Progenitor cell of endocrine pancreas (in vitro differentiated cells): ENCODE results near the gene GANAB. TPM values are rescaled to one million over a fixed set of nuclear protein-coding genes. Genes with fewer than 3 reads are reported as not detected.

Experiments
- DNase-seq: peaks from one replicate; pipeline ENCODE4 v3.0.0; 2021; ENCODE audit warnings: low spot score; ENCODE audit not compliant: unreplicated experiment
- H3K27ac Mint-ChIP-seq: 2 replicates; pipeline ENCODE4 v1.8.0; 2021; ENCODE audit warnings: mild to moderate bottlenecking, moderate library complexity, mixed read lengths
- H3K27me3 Mint-ChIP-seq: 2 replicates; pipeline ENCODE4 v1.8.0; 2021; ENCODE audit warnings: mixed read lengths
- H3K36me3 Mint-ChIP-seq: 2 replicates; pipeline ENCODE4 v1.8.0; 2022; ENCODE audit warnings: mixed read lengths; ENCODE audit not compliant: insufficient read depth
- H3K4me1 Mint-ChIP-seq: 2 replicates; pipeline ENCODE4 v1.8.0; 2021; ENCODE audit warnings: low read depth, mixed read lengths
- H3K4me3 Mint-ChIP-seq: 2 replicates; pipeline ENCODE4 v1.8.0; 2021; ENCODE audit warnings: low read depth, mild to moderate bottlenecking, moderate library complexity, mixed read lengths
- H3K9me3 Mint-ChIP-seq: 2 replicates; pipeline ENCODE4 v1.8.0; 2021; ENCODE audit warnings: low read depth, mixed read lengths
- total RNA-seq: library from RNA; stranded (reverse); gene quantifications from 2 replicates; pipeline ENCODE4 v1.2.1, GENCODE V29; 2021
- TF ChIP-seq, protein P1 (sequence below): fragments of 200-600 bp; sonication (generic); IDR thresholded peaks from one replicate; pipeline ENCODE4 v1.5.0; 2021; ENCODE audit warnings: antibody characterized with exemption, mild to moderate bottlenecking; ENCODE audit not compliant: unreplicated experiment

Gene GANAB
- total RNA-seq, 1 donor from 2014 or later, result 361 TPM

DNA sequence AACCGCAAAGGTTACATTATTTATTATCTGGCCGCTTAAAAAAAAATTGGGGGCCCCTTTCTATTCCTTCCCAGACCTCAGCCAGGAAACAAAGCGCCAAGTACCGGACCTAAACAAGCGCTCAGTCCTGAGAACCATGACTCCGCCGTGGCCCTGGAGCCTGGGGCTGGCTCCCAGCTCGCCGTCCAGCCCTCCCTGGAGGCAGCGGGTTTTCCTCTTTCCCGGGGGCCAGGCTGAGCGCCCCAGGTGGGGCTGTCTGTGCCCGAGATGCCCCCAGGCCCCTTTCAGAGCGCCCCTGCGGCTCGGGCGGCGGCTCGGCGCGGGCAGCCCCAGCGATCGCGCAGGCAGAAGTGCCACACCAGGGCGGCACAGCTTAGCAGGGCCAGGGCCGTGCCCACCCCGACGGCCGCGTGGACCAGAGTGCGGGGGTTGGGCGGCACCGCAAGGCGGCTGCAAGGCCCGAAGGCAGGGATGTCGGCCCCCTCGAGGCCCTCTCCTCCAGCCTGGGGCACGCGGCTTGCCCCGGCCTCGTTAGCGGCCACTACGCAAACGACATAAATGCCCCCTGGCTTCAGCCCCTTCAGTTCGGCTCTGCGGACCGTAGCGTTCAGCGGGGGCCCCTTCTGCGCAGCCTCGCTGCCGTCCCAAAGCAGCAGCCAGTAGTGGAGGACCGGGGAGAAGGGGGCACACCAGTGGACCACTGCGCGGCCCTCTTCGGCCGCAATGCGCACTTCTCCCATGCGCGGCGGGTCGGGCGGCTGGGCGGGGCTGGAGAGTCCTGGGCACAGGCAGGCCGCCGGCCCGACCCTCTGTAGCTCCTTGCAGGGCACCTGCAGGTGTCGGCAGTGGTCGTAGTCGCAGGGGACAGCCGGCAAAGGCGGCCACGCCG is 41.3 kb upstream of the GANAB start:
- no peaks in the 10 kb centered on the region for H3K27me3 Mint-ChIP-seq
- TF ChIP-seq, protein P1, sequence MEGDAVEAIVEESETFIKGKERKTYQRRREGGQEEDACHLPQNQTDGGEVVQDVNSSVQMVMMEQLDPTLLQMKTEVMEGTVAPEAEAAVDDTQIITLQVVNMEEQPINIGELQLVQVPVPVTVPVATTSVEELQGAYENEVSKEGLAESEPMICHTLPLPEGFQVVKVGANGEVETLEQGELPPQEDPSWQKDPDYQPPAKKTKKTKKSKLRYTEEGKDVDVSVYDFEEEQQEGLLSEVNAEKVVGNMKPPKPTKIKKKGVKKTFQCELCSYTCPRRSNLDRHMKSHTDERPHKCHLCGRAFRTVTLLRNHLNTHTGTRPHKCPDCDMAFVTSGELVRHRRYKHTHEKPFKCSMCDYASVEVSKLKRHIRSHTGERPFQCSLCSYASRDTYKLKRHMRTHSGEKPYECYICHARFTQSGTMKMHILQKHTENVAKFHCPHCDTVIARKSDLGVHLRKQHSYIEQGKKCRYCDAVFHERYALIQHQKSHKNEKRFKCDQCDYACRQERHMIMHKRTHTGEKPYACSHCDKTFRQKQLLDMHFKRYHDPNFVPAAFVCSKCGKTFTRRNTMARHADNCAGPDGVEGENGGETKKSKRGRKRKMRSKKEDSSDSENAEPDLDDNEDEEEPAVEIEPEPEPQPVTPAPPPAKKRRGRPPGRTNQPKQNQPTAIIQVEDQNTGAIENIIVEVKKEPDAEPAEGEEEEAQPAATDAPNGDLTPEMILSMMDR, result no peak
- H3K4me3 Mint-ChIP-seq, result no peak overlapping the region
- no peak for DNase-seq
- H3K27ac Mint-ChIP-seq, result no peak overlapping the region
- H3K36me3 Mint-ChIP-seq, result peaks cover 6% of the 10 kb centered on the region
- no peaks in the 10 kb centered on the region for H3K4me1 Mint-ChIP-seq
- no peaks in the 10 kb centered on the region for H3K9me3 Mint-ChIP-seq

- no peak for DNase-seq
- peaks cover 8% of the 10 kb centered on the region for H3K4me1 Mint-ChIP-seq
- no peaks in the 10 kb centered on the region for H3K27me3 Mint-ChIP-seq
- no peak overlapping the region for H3K27ac Mint-ChIP-seq
- TF ChIP-seq, protein P1, result no peak
- no peak overlapping the region for H3K4me3 Mint-ChIP-seq
- H3K36me3 Mint-ChIP-seq, result peaks cover 4% of the 10 kb centered on the region
- H3K9me3 Mint-ChIP-seq, result no peaks in the 10 kb centered on the region
Measured at GRCh38 chr11:62682518-62682917, 36.1 kb upstream of the GANAB start.

- peaks cover 11% of the 10 kb centered on the region for H3K4me1 Mint-ChIP-seq
- no peak for DNase-seq
- H3K27ac Mint-ChIP-seq, result peak overlapping the region; percentile 83
- H3K9me3 Mint-ChIP-seq, result no peaks in the 10 kb centered on the region
- peaks cover 8% of the 10 kb centered on the region for H3K36me3 Mint-ChIP-seq
- no peaks in the 10 kb centered on the region for H3K27me3 Mint-ChIP-seq
- TF ChIP-seq, protein P1, result peak; percentile 50
- H3K4me3 Mint-ChIP-seq, result peak overlapping the region; percentile 47
Measured at GRCh38 chr11:62680825-62681240, 34.4 kb upstream of the GANAB start.

DNA sequence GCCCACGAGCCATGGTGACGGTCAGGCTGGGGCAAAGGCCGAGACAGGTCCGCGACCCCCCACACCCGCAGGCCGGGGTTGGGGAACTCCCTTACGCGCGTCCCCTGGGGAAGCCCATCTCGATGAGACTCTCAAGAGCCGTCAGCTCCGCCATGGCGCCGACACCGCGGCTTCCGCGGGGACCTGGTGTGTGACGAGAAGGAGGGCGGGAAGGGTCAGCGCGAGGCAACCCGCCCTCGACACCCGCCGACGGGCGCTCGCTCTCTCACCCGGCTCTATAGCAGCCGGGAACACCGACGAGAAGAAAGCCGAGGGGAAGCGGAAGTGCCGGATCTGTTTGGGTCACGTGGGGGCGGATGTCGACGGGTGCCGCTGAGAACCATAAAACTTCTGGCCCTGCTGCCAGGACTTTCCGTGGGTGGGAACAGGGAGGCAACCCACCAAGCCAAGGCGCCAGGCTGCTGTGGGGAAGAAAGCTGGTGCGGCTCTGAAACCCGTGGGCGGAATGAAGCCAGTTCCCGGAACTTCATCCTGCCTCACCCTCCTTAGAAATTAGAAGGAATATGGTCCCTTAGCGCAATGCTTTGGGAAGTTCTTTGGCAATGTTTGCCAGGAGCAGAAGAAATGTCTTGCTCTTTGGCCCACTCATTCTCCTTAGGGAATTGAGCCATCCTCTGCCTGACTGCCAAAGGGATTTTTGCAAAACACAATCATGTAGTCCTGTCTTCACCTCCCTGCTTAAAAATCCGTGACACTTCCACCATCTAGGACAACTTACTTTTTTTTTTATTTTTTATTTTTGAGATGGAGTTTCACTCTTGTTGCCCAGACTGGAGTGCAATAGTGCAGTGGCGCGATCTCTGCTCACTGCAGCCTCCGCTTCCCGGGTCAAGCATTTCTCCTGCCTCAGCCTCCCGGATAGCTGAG is 32.6 kb upstream of the GANAB start, which contains the start of gene UBXN1:
UBXN1 (minus strand) TSS at position 304 of the 927 bp plus-strand sequence; CDS start at position 154, 150 bp downstream.
- Mint-ChIP-seq H3K9me3 (no peaks in the 10 kb centered on the region), H3K36me3 (peaks cover 10% of the 10 kb centered on the region), H3K27ac (peak within 1 kb of the TSS; percentile 92), H3K4me1 (peaks cover 12% of the 10 kb centered on the region), H3K4me3 (peak within 1 kb of the TSS; percentile 86), H3K27me3 (no peaks in the 10 kb centered on the region)
- TF ChIP-seq, protein P1, result no peak
- DNase-seq, result peak; percentile 51

DNA sequence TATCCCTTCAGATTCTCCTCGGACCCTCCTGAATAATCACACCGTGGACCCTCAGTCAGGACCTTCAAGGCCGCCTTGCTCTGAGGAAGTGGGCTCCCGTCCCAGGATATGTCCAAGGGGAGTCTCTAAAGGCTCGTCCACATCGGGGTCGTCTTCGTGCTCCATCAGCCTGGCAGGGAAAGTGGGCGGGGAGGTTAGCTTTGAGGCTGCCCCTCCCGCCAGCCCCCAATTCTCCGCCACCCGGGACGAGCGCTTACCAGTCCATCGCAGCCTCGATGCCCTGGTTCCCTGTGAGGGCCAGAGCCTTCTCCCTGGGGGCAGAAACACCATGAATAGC is 32.0 kb upstream of the GANAB start:
- Mint-ChIP-seq H3K9me3 (no peaks in the 10 kb centered on the region), H3K4me1 (peaks cover 12% of the 10 kb centered on the region), H3K27me3 (no peaks in the 10 kb centered on the region), H3K4me3 (peak overlapping the region; percentile 86), H3K36me3 (peaks cover 12% of the 10 kb centered on the region), H3K27ac (peak overlapping the region; percentile 92)
- DNase-seq, result no peak
- TF ChIP-seq, protein P1, result no peak
